ENCODE results near the gene GLTP. TPM values are rescaled to one million over a fixed set of nuclear protein-coding genes. Genes with fewer than 3 reads are reported as not detected.

The GLTP gene
- total RNA-seq, 1 experiment from 2014 or later, result 25.8 TPM

DNA sequence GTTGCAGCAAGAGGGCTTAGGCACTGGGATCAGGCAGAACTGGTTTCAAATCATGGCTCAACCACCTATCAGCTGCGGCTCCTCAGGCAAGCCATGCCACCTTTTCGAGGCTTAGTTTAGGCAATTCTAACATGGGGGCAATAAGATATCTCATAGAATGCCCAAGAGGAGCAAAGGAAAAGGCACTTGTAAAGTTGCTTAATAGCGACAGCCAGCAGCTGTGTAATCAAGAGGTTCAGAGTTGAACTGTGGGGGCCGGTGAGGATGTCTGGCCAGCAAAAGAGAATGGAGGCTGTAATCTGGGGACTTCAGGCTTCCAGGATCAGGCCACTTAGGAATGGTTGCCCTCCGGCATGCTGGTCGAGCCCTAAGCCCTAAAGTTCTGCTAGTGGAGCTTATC, 16.7 kb upstream of the GLTP start (continued):
- TF ChIP-seq, protein P1, sequence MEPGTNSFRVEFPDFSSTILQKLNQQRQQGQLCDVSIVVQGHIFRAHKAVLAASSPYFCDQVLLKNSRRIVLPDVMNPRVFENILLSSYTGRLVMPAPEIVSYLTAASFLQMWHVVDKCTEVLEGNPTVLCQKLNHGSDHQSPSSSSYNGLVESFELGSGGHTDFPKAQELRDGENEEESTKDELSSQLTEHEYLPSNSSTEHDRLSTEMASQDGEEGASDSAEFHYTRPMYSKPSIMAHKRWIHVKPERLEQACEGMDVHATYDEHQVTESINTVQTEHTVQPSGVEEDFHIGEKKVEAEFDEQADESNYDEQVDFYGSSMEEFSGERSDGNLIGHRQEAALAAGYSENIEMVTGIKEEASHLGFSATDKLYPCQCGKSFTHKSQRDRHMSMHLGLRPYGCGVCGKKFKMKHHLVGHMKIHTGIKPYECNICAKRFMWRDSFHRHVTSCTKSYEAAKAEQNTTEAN (CRISPR knock-in tag; IDR thresholded peaks at IDR 0.05), result no peak
- TF ChIP-seq, protein P2, sequence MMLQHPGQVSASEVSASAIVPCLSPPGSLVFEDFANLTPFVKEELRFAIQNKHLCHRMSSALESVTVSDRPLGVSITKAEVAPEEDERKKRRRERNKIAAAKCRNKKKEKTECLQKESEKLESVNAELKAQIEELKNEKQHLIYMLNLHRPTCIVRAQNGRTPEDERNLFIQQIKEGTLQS (CRISPR knock-in tag; conservative IDR thresholded peaks at IDR 0.05), result no peak
- TF ChIP-seq, protein P3, sequence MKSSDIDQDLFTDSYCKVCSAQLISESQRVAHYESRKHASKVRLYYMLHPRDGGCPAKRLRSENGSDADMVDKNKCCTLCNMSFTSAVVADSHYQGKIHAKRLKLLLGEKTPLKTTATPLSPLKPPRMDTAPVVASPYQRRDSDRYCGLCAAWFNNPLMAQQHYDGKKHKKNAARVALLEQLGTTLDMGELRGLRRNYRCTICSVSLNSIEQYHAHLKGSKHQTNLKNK (CRISPR knock-in tag; IDR thresholded peaks at IDR 0.05), result no peak
- TF ChIP-seq FOXJ3 (CRISPR knock-in tag; IDR thresholded peaks at IDR 0.05; ENCODE audit: borderline replicate concordance), result no peak

DNA sequence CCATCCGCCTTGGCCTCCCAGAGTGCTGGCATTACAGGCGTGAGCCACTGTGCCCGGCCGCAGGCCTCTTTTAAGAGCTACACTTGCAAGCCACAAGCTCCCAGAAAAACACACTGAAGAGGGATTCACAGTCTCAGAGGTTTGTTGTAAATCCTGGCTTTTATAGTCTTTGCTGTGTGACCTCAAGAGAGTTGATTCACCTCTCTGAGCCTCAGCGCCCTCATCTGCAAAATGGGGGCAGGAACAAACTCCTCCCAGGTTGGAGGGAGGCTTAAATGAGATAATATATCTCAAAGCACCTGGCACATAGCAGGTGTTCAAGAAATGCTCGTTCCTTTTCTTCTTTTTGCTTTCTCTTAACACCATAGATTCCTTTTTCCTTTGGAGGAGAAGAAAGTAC, 15.8 kb upstream of the GLTP start:
- Mint-ChIP-seq H3K27me3 (ENCODE audit: low read depth) (peaks cover 99% of the 10 kb centered on the region), H3K4me3 (no peak overlapping the region), H3K27ac (no peak overlapping the region), H3K4me1 (peaks cover 9% of the 10 kb centered on the region), H3K36me3 (no peaks in the 10 kb centered on the region), H3K9me3 (no peaks in the 10 kb centered on the region)
- ATAC-seq (no peak), DNase-seq (ENCODE audit: low spot score) (no peak)
- TF ChIP-seq CREM (CRISPR knock-in tag; IDR thresholded peaks at IDR 0.05) (no peak), GRHL2 (CRISPR knock-in tag; IDR thresholded peaks at IDR 0.05; ENCODE audit: insufficient replicate concordance, severe bottlenecking) (no peak), ATF1 (CRISPR knock-in tag; IDR thresholded peaks at IDR 0.05) (no peak), KAT7 (CRISPR knock-in tag; IDR thresholded peaks at IDR 0.05; ENCODE audit: borderline replicate concordance) (no peak), NFE2L1 (CRISPR knock-in tag; IDR thresholded peaks at IDR 0.05) (no peak), GABPB1 (CRISPR knock-in tag; IDR thresholded peaks at IDR 0.05) (no peak)
- TF ChIP-seq, protein P4, sequence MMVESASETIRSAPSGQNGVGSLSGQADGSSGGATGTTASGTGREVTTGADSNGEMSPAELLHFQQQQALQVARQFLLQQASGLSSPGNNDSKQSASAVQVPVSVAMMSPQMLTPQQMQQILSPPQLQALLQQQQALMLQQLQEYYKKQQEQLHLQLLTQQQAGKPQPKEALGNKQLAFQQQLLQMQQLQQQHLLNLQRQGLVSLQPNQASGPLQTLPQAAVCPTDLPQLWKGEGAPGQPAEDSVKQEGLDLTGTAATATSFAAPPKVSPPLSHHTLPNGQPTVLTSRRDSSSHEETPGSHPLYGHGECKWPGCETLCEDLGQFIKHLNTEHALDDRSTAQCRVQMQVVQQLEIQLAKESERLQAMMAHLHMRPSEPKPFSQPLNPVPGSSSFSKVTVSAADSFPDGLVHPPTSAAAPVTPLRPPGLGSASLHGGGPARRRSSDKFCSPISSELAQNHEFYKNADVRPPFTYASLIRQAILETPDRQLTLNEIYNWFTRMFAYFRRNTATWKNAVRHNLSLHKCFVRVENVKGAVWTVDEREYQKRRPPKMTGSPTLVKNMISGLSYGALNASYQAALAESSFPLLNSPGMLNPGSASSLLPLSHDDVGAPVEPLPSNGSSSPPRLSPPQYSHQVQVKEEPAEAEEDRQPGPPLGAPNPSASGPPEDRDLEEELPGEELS (CRISPR knock-in tag; IDR thresholded peaks at IDR 0.05), result no peak
- TF ChIP-seq, protein P5, sequence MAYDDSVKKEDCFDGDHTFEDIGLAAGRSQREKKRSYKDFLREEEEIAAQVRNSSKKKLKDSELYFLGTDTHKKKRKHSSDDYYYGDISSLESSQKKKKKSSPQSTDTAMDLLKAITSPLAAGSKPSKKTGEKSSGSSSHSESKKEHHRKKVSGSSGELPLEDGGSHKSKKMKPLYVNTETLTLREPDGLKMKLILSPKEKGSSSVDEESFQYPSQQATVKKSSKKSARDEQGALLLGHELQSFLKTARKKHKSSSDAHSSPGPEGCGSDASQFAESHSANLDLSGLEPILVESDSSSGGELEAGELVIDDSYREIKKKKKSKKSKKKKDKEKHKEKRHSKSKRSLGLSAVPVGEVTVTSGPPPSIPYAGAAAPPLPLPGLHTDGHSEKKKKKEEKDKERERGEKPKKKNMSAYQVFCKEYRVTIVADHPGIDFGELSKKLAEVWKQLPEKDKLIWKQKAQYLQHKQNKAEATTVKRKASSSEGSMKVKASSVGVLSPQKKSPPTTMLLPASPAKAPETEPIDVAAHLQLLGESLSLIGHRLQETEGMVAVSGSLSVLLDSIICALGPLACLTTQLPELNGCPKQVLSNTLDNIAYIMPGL (CRISPR knock-in tag; IDR thresholded peaks at IDR 0.05), result no peak
- TF ChIP-seq, protein P6, sequence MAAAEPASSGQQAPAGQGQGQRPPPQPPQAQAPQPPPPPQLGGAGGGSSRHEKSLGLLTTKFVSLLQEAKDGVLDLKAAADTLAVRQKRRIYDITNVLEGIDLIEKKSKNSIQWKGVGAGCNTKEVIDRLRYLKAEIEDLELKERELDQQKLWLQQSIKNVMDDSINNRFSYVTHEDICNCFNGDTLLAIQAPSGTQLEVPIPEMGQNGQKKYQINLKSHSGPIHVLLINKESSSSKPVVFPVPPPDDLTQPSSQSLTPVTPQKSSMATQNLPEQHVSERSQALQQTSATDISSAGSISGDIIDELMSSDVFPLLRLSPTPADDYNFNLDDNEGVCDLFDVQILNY (CRISPR knock-in tag; IDR thresholded peaks at IDR 0.05), result no peak
- TF ChIP-seq, protein P7, sequence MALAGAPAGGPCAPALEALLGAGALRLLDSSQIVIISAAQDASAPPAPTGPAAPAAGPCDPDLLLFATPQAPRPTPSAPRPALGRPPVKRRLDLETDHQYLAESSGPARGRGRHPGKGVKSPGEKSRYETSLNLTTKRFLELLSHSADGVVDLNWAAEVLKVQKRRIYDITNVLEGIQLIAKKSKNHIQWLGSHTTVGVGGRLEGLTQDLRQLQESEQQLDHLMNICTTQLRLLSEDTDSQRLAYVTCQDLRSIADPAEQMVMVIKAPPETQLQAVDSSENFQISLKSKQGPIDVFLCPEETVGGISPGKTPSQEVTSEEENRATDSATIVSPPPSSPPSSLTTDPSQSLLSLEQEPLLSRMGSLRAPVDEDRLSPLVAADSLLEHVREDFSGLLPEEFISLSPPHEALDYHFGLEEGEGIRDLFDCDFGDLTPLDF (CRISPR knock-in tag; IDR thresholded peaks at IDR 0.05), result no peak
- ChIA-PET CTCF (interaction anchor here (1.4 kb wide), 1 partner anchor 15 kb away, joined by 3 read pairs; no protein-coding TSS in a partner anchor), POLR2A (no interaction called here)

DNA sequence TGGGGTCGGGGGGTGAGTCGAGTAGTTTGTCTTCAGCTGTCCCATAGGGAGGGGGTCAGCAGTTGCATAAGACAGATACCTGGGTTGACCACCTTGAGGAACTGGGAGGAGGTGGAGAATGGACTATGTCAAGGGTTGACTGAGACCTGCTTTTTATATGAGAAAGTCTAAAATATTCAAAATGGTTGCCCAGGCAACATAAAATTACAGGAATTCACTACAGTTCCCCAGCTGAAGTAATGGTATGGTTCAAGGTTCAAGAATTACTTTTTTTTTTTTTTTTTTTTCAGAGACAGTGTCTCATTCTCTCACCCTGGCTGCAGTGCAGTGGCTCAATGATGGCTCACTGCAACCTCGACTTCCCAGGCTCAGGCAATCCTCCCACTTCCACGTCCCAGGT, 14.6 kb upstream of the GLTP start:
- ChIA-PET POLR2A (no interaction called here), CTCF (interaction anchor here (0.6 to 1.4 kb wide), 3 partner anchors 13 to 65 kb away, joined by 3 to 4 read pairs (median 3); no protein-coding TSS in a partner anchor)
- no peak for TF ChIP-seq ZNF263 (CRISPR knock-in tag; IDR thresholded peaks at IDR 0.05; ENCODE audit: low read depth)
- no peak for TF ChIP-seq TP53 (CRISPR knock-in tag; IDR thresholded peaks at IDR 0.05)
- TF ChIP-seq, protein P8, sequence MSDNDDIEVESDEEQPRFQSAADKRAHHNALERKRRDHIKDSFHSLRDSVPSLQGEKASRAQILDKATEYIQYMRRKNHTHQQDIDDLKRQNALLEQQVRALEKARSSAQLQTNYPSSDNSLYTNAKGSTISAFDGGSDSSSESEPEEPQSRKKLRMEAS (CRISPR knock-in tag; IDR thresholded peaks at IDR 0.05), result no peak
- no peak for TF ChIP-seq ETV6 (CRISPR knock-in tag; IDR thresholded peaks at IDR 0.05)
- no peak for TF ChIP-seq NFYB (CRISPR knock-in tag; conservative IDR thresholded peaks at IDR 0.05; ENCODE audit: low read depth)
- TF ChIP-seq JUN (CRISPR knock-in tag; IDR thresholded peaks at IDR 0.05), result no peak
- no peak for TF ChIP-seq RELA (CRISPR knock-in tag; IDR thresholded peaks at IDR 0.05; ENCODE audit: borderline replicate concordance)
- TF ChIP-seq EMX1 (CRISPR knock-in tag; IDR thresholded peaks at IDR 0.05), result no peak
- TF ChIP-seq TEAD1 (CRISPR knock-in tag; IDR thresholded peaks at IDR 0.05), result no peak
- TF ChIP-seq, protein P3 (CRISPR knock-in tag; IDR thresholded peaks at IDR 0.05), result no peak
- Mint-ChIP-seq H3K27me3 (ENCODE audit: low read depth) (peaks cover 98% of the 10 kb centered on the region), H3K4me1 (peaks cover 3% of the 10 kb centered on the region), H3K9me3 (no peaks in the 10 kb centered on the region), H3K27ac (no peak overlapping the region), H3K36me3 (no peaks in the 10 kb centered on the region), H3K4me3 (no peak overlapping the region)
- DNase-seq (ENCODE audit: low spot score), result no peak
- no peak for ATAC-seq

Data from WTC11 (cell line).